Measurements from ENCODE around the gene TTC21B. TPM values are rescaled to one million over a fixed set of nuclear protein-coding genes. Genes with fewer than 3 reads are reported as not detected.

TTC21B gene
- total and polyA plus RNA-seq, 12 donors = 3.3 to 17.9 (median 13.3) TPM

DNA sequence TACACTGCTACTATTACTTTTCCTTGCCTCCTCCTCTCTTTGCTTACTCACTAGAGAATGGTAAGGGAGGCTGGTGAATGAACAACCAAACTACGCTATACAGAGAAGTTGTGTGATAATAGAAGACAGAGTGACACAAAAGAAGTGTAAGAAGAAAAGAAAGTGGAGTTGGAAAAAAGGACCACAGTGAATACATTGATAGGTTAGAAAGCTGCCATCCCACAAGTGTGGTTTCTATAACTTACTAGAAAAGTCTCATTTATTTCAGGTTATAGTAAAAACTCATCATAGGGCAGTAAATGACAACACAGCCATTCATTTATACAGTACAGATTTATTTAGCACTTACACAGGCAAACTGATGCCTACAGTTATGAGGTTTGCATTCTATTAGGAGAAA lies 77.3 kb downstream of the TTC21B start:
- 92 to 98% methylated on average over 1 of the region's 1 CpG for WGBS, 2 donors

DNA sequence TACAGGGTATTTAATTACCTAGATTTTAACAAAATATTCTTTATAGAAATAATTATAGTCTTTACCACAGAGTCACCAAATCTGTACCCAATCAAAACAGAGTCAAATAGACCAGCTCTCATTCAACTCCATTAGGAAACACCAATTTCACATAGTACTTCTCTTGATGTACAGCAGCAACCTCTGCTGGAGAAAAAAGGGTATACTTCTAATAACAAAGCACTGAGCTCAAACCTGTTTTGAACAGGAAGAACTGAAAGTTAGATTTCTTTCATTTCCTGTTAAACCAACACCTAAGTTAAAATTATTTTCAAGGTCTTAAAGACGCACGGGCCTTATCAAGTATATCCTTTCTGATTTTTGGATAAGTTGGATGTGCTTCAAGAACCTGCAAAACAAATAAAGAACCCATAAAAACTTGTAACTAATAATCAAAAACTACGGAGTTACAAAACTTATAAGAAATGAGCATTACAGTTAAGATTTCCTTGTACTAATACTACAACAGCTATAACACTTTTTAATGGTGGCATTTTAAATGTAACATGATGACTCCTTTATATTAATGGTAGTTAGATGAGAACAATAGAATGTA lies 79.0 kb downstream of the TTC21B start:
- Histone ChIP-seq H3K4me1 (peaks cover 0 to 18% (median 0%) of the 10 kb centered on the region in 9 donors), H3K27ac (no peak overlapping the region), H3K27me3 (no peaks in the 10 kb centered on the region), H3K4me3 (no peak overlapping the region), H3K9me3 (peaks cover 0 to 9% (median 0%) of the 10 kb centered on the region in 11 donors), H3K36me3 (peaks cover 0 to 59% (median 11%) of the 10 kb centered on the region in 9 donors)
- WGBS, 2 donors = 52 to 62% methylated on average over 3 of the region's 3 CpGs
- no peak for DNase-seq
- intact Hi-C loops (cut with DNase I) = loop anchor here in 9 of 10 donors (2.0 to 10.0 kb wide), 5 partner anchors 422 to 477 kb away; no protein-coding TSS in a partner anchor
- TF ChIP-seq, protein P1, sequence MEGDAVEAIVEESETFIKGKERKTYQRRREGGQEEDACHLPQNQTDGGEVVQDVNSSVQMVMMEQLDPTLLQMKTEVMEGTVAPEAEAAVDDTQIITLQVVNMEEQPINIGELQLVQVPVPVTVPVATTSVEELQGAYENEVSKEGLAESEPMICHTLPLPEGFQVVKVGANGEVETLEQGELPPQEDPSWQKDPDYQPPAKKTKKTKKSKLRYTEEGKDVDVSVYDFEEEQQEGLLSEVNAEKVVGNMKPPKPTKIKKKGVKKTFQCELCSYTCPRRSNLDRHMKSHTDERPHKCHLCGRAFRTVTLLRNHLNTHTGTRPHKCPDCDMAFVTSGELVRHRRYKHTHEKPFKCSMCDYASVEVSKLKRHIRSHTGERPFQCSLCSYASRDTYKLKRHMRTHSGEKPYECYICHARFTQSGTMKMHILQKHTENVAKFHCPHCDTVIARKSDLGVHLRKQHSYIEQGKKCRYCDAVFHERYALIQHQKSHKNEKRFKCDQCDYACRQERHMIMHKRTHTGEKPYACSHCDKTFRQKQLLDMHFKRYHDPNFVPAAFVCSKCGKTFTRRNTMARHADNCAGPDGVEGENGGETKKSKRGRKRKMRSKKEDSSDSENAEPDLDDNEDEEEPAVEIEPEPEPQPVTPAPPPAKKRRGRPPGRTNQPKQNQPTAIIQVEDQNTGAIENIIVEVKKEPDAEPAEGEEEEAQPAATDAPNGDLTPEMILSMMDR (IDR thresholded peaks at IDR 0.05) = peak; percentile 23 to 80 (median 70)
- peak in 6 of 8 donors; percentile 37 to 71 (median 48) for ATAC-seq

More for the DNA sequence above, 77.3 kb downstream of the TTC21B start:
- Histone ChIP-seq H3K4me3 (no peak overlapping the region), H3K27me3 (no peaks in the 10 kb centered on the region), H3K9me3 (peaks cover 0 to 9% (median 0%) of the 10 kb centered on the region in 11 donors), H3K36me3 (peaks cover 0 to 77% (median 14%) of the 10 kb centered on the region in 9 donors), H3K4me1 (peaks cover 0 to 18% (median 0%) of the 10 kb centered on the region in 9 donors), H3K27ac (peak overlapping the region in 1 of 10 donors; percentile 21)
- intact Hi-C loops (cut with DNase I) = loop anchor here in 2 of 10 donors (5.0 to 10.0 kb wide), 2 partner anchors 471 to 474 kb away; no protein-coding TSS in a partner anchor
- no peak for ATAC-seq
- DNase-seq = no peak
- TF ChIP-seq, protein P1 (IDR thresholded peaks at IDR 0.05) = no peak

DNA sequence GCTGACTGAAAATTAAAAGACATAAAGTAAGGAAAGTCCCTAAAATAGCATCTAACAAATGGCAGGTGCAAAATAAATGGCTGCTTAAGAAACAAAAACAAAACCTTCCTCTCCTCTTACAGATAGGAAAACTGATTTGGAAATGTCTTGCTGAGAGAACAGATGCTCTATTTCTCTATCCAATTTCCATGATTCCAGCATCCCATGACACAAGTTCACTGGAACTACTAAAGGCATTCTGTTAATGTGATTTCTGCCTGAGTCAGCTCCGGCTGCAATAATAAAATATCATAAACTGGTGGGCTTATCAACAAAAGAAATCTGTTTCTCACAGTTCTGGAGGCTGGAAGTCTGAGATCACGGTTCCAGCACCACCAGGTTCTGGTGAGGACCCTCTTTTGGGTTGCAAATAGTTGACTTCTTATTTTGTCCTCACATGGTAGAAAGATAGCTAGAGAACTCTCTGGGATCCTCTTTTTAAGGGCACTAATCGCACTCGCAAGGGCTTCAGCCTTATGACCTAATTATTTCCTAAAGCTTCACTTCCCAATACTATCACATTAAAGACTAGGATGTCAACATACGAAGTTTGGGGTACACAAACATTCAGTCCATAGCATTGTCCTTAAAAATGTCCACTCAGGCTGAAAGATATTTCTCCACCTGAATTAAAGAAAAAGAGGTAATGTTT lies 81.3 kb downstream of the TTC21B start:
- ATAC-seq = no peak
- TF ChIP-seq, protein P1 (IDR thresholded peaks at IDR 0.05) = no peak
- Histone ChIP-seq H3K27ac (no peak overlapping the region), H3K27me3 (no peaks in the 10 kb centered on the region), H3K4me1 (peaks cover 0 to 6% (median 0%) of the 10 kb centered on the region in 9 donors), H3K4me3 (no peak overlapping the region), H3K9me3 (peaks cover 0 to 9% (median 0%) of the 10 kb centered on the region in 11 donors), H3K36me3 (peaks cover 0 to 36% (median 10%) of the 10 kb centered on the region in 9 donors)
- WGBS, 2 donors = 97% methylated on average over 5 of the region's 5 CpGs
- intact Hi-C loops (cut with DNase I) = loop anchor here in 6 of 10 donors (5.0 to 10.0 kb wide), 4 partner anchors 420 to 475 kb away; no protein-coding TSS in a partner anchor
- DNase-seq = no peak

DNA sequence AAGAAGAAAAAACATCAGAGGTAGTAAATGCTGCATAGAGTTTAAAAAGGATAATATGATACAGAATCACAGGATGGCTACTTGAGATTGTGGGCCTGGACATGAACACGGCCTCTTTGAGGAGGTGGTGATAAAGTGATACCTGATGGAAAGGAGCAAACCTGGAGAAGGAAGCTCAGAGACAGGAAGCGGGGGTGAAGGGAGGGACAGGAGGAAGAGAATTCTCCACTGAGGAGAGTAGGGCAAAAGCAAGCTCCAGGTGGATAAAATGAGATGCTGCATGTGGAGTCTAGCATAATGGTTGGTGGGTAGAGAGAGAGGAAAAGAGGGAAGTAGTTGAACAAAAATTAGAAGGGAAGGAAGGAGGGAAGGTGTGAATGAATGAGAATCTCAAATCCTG lies 82.6 kb downstream of the TTC21B start:
- no peak for DNase-seq
- Histone ChIP-seq H3K9me3 (peaks cover 0 to 9% (median 0%) of the 10 kb centered on the region in 11 donors), H3K36me3 (peaks cover 0 to 38% (median 10%) of the 10 kb centered on the region in 9 donors), H3K27me3 (no peaks in the 10 kb centered on the region), H3K4me1 (no peaks in the 10 kb centered on the region), H3K4me3 (no peak overlapping the region), H3K27ac (no peak overlapping the region)
- TF ChIP-seq, protein P1 (IDR thresholded peaks at IDR 0.05) = no peak
- intact Hi-C loops (cut with DNase I) = loop anchor here in 6 of 10 donors (5.0 to 10.0 kb wide), 4 partner anchors 419 to 474 kb away; no protein-coding TSS in a partner anchor
- WGBS, 2 donors = 86 to 93% methylated on average over 2 of the region's 2 CpGs
- ATAC-seq = no peak

Data from heart right ventricle (tissue), 16 donors.